Measurements from ENCODE around the gene KERA.
A peak's percentile ranks its signal among the peaks of the same experiment; 100 is the strongest.

KERA gene

DNA sequence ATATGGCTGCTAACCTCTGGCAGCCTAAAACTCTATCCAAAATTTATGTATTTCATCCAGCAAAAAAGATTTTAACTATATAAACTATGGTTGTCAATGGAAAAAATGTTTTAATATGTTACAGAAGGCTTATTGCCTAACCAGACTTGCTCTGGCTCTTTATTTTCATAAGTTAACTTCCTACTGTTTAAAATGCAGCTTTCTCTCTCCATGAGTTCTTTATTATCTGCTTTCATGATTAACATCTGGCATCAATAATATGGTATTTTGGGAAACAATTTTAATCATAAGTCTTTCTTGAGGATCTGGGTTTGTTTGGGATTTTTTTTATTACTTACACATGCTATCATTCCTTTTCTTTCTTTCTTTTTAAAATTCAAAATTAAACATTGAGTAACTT, 20.5 kb downstream of the KERA start:
- H3K27ac ChIP-seq, result no peak overlapping the region
- TF ChIP-seq, protein P1, sequence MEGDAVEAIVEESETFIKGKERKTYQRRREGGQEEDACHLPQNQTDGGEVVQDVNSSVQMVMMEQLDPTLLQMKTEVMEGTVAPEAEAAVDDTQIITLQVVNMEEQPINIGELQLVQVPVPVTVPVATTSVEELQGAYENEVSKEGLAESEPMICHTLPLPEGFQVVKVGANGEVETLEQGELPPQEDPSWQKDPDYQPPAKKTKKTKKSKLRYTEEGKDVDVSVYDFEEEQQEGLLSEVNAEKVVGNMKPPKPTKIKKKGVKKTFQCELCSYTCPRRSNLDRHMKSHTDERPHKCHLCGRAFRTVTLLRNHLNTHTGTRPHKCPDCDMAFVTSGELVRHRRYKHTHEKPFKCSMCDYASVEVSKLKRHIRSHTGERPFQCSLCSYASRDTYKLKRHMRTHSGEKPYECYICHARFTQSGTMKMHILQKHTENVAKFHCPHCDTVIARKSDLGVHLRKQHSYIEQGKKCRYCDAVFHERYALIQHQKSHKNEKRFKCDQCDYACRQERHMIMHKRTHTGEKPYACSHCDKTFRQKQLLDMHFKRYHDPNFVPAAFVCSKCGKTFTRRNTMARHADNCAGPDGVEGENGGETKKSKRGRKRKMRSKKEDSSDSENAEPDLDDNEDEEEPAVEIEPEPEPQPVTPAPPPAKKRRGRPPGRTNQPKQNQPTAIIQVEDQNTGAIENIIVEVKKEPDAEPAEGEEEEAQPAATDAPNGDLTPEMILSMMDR (conservative IDR thresholded peaks at IDR 0.05), result no peak

DNA sequence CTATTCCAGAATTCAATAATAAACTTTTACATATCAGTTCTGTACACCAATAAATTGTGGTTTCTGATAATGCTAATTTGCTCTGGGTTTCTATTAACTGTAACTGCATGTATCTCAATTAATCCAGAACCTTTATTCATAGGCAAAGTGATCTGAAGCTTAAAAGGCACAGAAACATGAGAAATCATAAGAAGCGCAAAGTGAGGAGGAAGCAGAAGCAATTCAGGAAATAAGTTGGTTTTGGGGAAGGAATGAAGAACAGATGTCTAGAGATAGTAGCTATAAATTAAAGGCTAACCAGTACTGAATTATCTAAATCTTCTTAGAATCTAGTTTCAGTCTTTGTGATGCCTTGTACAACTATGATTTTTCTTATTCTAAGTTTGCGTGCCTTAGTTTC, 24.6 kb downstream of the KERA start:
- H3K27ac ChIP-seq, result peak overlapping the region; percentile 61

DNA sequence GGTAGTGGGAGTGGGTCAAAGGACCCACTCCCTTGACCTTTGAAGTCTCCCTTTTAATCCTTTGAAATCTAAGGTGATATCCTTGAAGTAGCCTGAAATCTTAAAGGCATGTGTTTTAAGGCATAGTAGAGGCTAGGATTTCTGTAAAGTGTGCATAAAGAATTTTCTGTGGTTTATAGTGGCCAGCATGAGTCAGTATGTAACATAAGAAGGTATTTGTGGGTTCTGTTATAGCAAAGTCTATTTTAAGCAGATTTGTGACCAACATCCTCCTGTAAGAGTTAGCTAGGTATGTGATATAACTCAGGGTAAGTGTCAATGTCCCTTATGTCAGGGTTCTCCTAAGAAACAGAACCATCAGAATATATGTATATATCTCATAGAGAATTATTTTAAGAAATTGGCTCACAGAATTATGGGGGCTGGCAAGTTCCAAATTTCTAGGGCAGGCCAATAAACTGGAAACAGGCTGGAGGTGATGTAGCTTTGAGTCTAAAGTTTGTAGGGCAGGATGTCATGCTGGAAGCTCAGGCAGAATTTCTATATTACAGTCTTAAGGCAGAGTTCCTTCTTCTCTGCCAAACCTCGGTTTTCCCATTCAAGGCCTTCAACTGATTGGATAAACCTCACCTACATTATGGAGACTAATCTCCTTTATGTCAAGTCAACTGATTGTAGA, 34.4 kb downstream of the KERA start:
- TF ChIP-seq, protein P1 (conservative IDR thresholded peaks at IDR 0.05), result no peak
- H3K27ac ChIP-seq, result no peak overlapping the region

More for the DNA sequence above, 24.6 kb downstream of the KERA start:
- TF ChIP-seq, protein P1 (conservative IDR thresholded peaks at IDR 0.05), result no peak

DNA sequence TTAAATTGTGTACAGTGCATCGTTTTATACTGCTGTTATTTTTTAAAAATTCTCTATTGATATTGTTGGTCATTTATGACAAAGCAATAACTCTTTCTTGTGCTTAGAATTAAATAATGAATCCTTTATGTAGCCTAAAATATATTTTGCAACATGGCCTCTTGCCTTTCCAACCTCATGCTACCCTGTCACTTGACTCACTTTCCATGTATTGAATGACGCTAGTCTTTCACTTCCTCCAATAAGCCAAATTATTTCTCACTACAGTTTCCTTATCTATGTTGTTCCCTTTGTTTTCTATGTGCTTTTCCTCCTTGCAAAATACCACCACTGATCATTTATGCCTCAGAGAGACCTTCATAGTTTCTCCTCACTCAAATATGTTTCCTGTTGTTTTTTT, 36.7 kb downstream of the KERA start:
- TF ChIP-seq, protein P1 (conservative IDR thresholded peaks at IDR 0.05), result no peak
- no peak overlapping the region for H3K27ac ChIP-seq

DNA sequence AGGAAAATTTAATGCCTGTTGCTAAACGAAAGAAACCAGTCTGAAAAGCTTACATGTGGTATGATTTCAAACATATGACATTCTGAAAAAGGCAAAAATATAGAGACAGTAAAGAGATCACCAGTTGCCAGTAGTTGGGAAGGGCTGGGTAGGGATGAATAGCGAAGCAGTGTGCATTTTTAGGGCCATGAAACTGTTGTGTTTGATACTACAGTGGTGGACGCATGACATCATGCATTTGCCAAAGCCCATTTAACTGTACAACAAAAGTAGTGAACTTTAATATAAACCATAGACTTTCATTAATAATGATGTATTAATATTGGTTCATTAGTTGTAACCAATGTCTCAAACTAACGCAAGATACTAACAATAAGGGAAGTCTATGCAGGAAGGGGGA, 38.4 kb downstream of the KERA start:
- H3K27ac ChIP-seq, result no peak overlapping the region
- TF ChIP-seq, protein P1 (conservative IDR thresholded peaks at IDR 0.05), result no peak

DNA sequence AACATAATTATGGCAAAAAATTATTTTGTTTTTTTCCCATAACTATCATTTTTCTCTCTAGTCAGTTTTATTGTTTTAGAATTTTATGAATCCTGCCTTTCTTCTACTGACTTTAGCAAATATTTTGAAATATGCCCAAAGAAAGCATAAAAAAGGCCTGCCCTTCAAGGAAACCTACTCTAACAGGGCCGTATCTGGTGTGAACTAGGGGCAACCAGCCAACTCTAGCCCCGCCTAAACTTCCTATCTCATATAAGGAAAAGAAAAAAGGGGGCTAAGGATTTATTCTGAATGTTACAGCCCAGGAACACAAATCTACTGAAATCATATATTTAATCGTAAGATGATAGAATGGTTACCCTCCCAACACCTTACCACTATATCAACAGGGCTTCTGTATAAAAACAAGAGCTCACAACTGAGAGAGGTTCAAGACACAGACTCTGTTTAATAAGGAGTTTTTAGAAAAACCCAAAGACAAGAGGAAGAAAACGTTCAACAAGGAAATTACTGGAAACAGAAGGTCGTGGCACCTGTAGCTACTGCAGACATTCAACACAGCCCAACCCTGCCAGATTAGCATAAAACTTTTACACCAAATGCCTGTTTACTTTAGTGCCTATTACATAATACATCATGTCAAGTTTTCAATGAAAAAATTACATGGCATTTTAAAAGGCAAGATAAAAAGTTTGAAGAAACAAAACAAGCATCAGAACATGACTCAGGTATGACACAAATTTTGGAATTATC, 40.1 kb downstream of the KERA start:
- TF ChIP-seq, protein P1 (conservative IDR thresholded peaks at IDR 0.05), result no peak
- H3K27ac ChIP-seq, result no peak overlapping the region

DNA sequence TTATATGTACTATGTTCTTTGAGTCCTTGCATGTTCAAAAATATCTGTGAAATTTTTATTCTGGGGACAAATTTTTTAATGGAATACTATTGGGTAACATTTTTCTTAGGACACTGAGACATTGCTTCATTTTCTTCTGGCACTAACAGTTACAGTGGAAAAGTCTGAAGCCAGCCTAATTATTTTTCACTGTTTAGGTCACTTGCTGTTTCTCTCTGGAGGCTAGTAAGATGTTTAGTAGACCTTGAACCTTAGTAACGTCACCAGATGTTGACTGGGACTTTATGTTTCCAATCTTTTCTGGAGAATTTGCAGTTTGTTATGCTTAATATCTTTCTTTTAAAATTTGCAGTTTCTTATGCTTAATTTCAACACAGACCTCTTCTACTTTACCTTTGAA, 40.8 kb downstream of the KERA start:
- TF ChIP-seq, protein P1 (conservative IDR thresholded peaks at IDR 0.05), result no peak
- no peak overlapping the region for H3K27ac ChIP-seq

All from VCaP (cell line).